HG03520 (cell line): Measurements from ENCODE around the gene ABCG5.

Source experiments
- ATAC-seq: cut with Tn5 transposase; IDR thresholded peaks from one replicate; pipeline ENCODE4 v1.9.1; 2021; ENCODE audit warnings: mild to moderate bottlenecking, moderate library complexity; ENCODE audit not compliant: unreplicated experiment

ABCG5 gene

GRCh38 chr2:43842866-43843226 lies 4.2 kb upstream of the ABCG5 start:
- ATAC-seq: no peak

- no peak for ATAC-seq
These were observed 3.6 kb upstream of the ABCG5 start for GRCh38 chr2:43841949-43842865.

- no peak for ATAC-seq
These were observed 2.3 kb upstream of the ABCG5 start for GRCh38 chr2:43840965-43841364.

- ATAC-seq: no peak
These were observed 1.3 kb upstream of the ABCG5 start for GRCh38 chr2:43839776-43840564.

- no peak for ATAC-seq
These were observed 644 bp downstream of the ABCG5 start for GRCh38 chr2:43837831-43838559.

GRCh38 chr2:43837033-43837432 lies 1.6 kb downstream of the ABCG5 start:
- no peak for ATAC-seq

GRCh38 chr2:43832457-43832856 lies 6.2 kb downstream of the ABCG5 start:
- no peak for ATAC-seq

GRCh38 chr2:43831543-43832294 lies 6.9 kb downstream of the ABCG5 start:
- ATAC-seq: no peak

GRCh38 chr2:43826305-43827250 lies 12.1 kb downstream of the ABCG5 start:
- ATAC-seq: no peak

GRCh38 chr2:43825841-43826240 lies 12.8 kb downstream of the ABCG5 start:
- ATAC-seq: no peak

- ATAC-seq: no peak
These were observed 13.6 kb downstream of the ABCG5 start for GRCh38 chr2:43824951-43825493.

- no peak for ATAC-seq
These were observed 14.1 kb downstream of the ABCG5 start for GRCh38 chr2:43824512-43824911.

- ATAC-seq: no peak
These were observed 14.9 kb downstream of the ABCG5 start for GRCh38 chr2:43823751-43824150.

- no peak for ATAC-seq
These were observed 15.8 kb downstream of the ABCG5 start for GRCh38 chr2:43822839-43823238.

- no peak for ATAC-seq
These were observed 19.0 kb downstream of the ABCG5 start for GRCh38 chr2:43819491-43820163.

GRCh38 chr2:43818761-43819160 lies 19.9 kb downstream of the ABCG5 start:
- no peak for ATAC-seq

- no peak for ATAC-seq
These were observed 23.9 kb downstream of the ABCG5 start for GRCh38 chr2:43814711-43815110.

- ATAC-seq: no peak
These were observed 25.7 kb downstream of the ABCG5 start for GRCh38 chr2:43812947-43813346.

- no peak for ATAC-seq
These were observed 26.6 kb downstream of the ABCG5 start for GRCh38 chr2:43812006-43812405.
